ENCODE data around the gene TMEM33.

GRCh38 chr4:41991916-41992767 is 56.9 kb downstream of the TMEM33 start:
- TF ChIP-seq CTCF (IDR thresholded peaks at IDR 0.05; ENCODE audit: low read depth, low read length) (no peak), EZH2phosphoT487 (IDR thresholded peaks at IDR 0.05; ENCODE audit: low read depth) (no peak)

Data from OCI-LY3 (cell line).